Sigmoid colon (tissue), 7 donors: ENCODE measurements around the gene RUNX1. TPM values are rescaled to one million over a fixed set of nuclear protein-coding genes. Genes with fewer than 3 reads are reported as not detected.

ENCODE experiments used
- DNase-seq: peaks from one replicate; pipeline ENCODE4 v3.0.0-alpha.2; 2019
- H3K27ac ChIP-seq, 4 donors: fragments of 200-600 bp; sonication (generic); one replicate each; pipeline ENCODE4 v1.5.1; 2016 to 2019; ENCODE audit warnings: mild to moderate bottlenecking in 1 of 4
- H3K27me3 ChIP-seq, 3 donors: fragments of 200-600 bp; sonication (generic); one replicate each; pipeline ENCODE4 v1.5.1; 2019; ENCODE audit warnings: mild to moderate bottlenecking in 1 of 3
- H3K36me3 ChIP-seq, 4 donors: fragments of 200-600 bp; sonication (generic); one replicate each; pipeline ENCODE4 v1.5.1; 2016 to 2019
- H3K4me1 ChIP-seq, 4 donors: fragments of 200-600 bp; sonication (generic); one replicate each; pipeline ENCODE4 v1.5.1; 2017 to 2019
- H3K4me3 ChIP-seq, 4 donors: fragments of 200-600 bp; sonication (generic); one replicate each; pipeline ENCODE4 v1.5.1; 2017 to 2019; ENCODE audit warnings: mild to moderate bottlenecking in 2 of 4, moderate library complexity in 1 of 4
- H3K9me3 ChIP-seq, 4 donors: fragments of 200-600 bp in 3 of 4; sonication (generic) in 3 of 4; one replicate each; pipeline versions ENCODE4 v1.5.1 to v1.6.1; 2013 to 2019
- CTCF ChIP-seq, 4 experiments: fragments of 450-650 bp in 3 of 4; fragments of 200-600 bp in 1 of 4; IDR thresholded peaks; one replicate each; pipeline ENCODE4 v1.5.1; 2016 to 2019; ENCODE audit warnings: antibody characterized with exemption in 4 of 4, mild to moderate bottlenecking in 3 of 4, moderate library complexity in 2 of 4
- EP300 ChIP-seq, 4 donors: sonication (generic); formaldehyde crosslinking; IDR thresholded peaks; one replicate each; pipeline ENCODE4 v1.6.1; 2017; ENCODE audit warnings: antibody characterized with exemption in 4 of 4
- POLR2A ChIP-seq, 2 donors: fragments of 450-650 bp; IDR thresholded peaks; one replicate each; pipeline ENCODE4 v1.6.1; 2016; ENCODE audit warnings: antibody characterized with exemption in 2 of 2, mild to moderate bottlenecking in 2 of 2, moderate library complexity in 2 of 2
- POLR2AphosphoS5 ChIP-seq, 4 donors: sonication (generic); formaldehyde crosslinking; IDR thresholded peaks; one replicate each; pipeline ENCODE4 v1.6.1; 2017; ENCODE audit warnings: antibody characterized with exemption in 4 of 4
- WGBS, 2 donors: extraction: QIAGEN DNeasy Blood & Tissue Kit; methylation state at CpG; one replicate each; pipeline ENCODE4 v1.1.7; 2013; 5-methylcytosine and 5-hydroxymethylcytosine counted together
- intact Hi-C: fragments of 100-400 bp; cut with DNase I; formaldehyde crosslinking; loops from one replicate; pipeline ENCODE4 v1.15.1; 2023
- polyA plus RNA-seq, 3 donors: library from polyadenylated mRNA; stranded (reverse); fragments of 200-250 nt; gene quantifications; one replicate each; pipeline ENCODE4 v1.2.3, GENCODE V29; 2013
- total RNA-seq, 4 donors: library from RNA; depleted of rRNA; stranded (reverse); fragments of >200 nt; gene quantifications; one replicate each; pipeline ENCODE4 v1.1.0, GENCODE V29; 2016
- donor health status: healthy with polysubstance abuse.
- donor health status: Bipolar disorder and iron deficiency.
- donor health status: healthy.

RUNX1 gene
- total and polyA plus RNA-seq, 7 donors, result 2.8 to 23.3 (median 7.5) TPM

- Histone ChIP-seq H3K27ac (no peak overlapping the region), H3K36me3 (no peaks in the 10 kb centered on the region), H3K9me3 (no peaks in the 10 kb centered on the region), H3K27me3 (no peaks in the 10 kb centered on the region), H3K4me3 (no peak overlapping the region), H3K4me1 (peaks cover 0 to 14% (median 9%) of the 10 kb centered on the region in 4 donors)
- intact Hi-C loops, result no loop called here
- 88% methylated on average over 15 of the region's 15 CpGs for WGBS, 2 donors
- TF ChIP-seq CTCF (IDR thresholded peaks at IDR 0.05), result no peak
- no peak for TF ChIP-seq EP300 (IDR thresholded peaks at IDR 0.05)
- TF ChIP-seq POLR2A (IDR thresholded peaks at IDR 0.05), result no peak
- TF ChIP-seq POLR2AphosphoS5 (IDR thresholded peaks at IDR 0.05), result no peak
- no peak for DNase-seq
Measured at GRCh38 chr21:34819357-34819999, 229.6 kb downstream of the RUNX1 start.

- no peaks in the 10 kb centered on the region for H3K9me3 ChIP-seq
- intact Hi-C loops, result no loop called here
- TF ChIP-seq CTCF (IDR thresholded peaks at IDR 0.05) (no peak), EP300 (IDR thresholded peaks at IDR 0.05) (no peak), POLR2AphosphoS5 (IDR thresholded peaks at IDR 0.05) (no peak), POLR2A (IDR thresholded peaks at IDR 0.05) (no peak)
- peaks cover 0 to 14% (median 9%) of the 10 kb centered on the region in 4 donors for H3K4me1 ChIP-seq
- no peak overlapping the region for H3K4me3 ChIP-seq
- 35 to 62% methylated on average over 8 of the region's 8 CpGs for WGBS, 2 donors
- H3K27ac ChIP-seq, result no peak overlapping the region
- no peak for DNase-seq
- no peaks in the 10 kb centered on the region for H3K36me3 ChIP-seq
- no peaks in the 10 kb centered on the region for H3K27me3 ChIP-seq
Measured at GRCh38 chr21:34818662-34819158, 230.4 kb downstream of the RUNX1 start.

GRCh38 chr21:34817821-34818661 is 231.1 kb downstream of the RUNX1 start:
- TF ChIP-seq POLR2A (IDR thresholded peaks at IDR 0.05) (no peak), EP300 (IDR thresholded peaks at IDR 0.05) (no peak), POLR2AphosphoS5 (IDR thresholded peaks at IDR 0.05) (no peak), CTCF (IDR thresholded peaks at IDR 0.05) (no peak)
- Histone ChIP-seq H3K36me3 (no peaks in the 10 kb centered on the region), H3K4me1 (peaks cover 0 to 20% (median 9%) of the 10 kb centered on the region in 4 donors), H3K27ac (no peak overlapping the region), H3K9me3 (no peaks in the 10 kb centered on the region), H3K27me3 (no peaks in the 10 kb centered on the region), H3K4me3 (no peak overlapping the region)
- DNase-seq, result no peak
- WGBS, 2 donors, result 32 to 65% methylated on average over 16 of the region's 16 CpGs
- intact Hi-C loops, result no loop called here

GRCh38 chr21:34815831-34816705 is 233.0 kb downstream of the RUNX1 start:
- WGBS, 2 donors, result 92 to 94% methylated on average over 9 of the region's 9 CpGs
- intact Hi-C loops, result no loop called here
- peaks cover 0 to 29% (median 17%) of the 10 kb centered on the region in 4 donors for H3K4me1 ChIP-seq
- DNase-seq, result no peak
- H3K27me3 ChIP-seq, result no peaks in the 10 kb centered on the region
- H3K27ac ChIP-seq, result no peak overlapping the region
- H3K9me3 ChIP-seq, result no peaks in the 10 kb centered on the region
- H3K36me3 ChIP-seq, result no peaks in the 10 kb centered on the region
- no peak overlapping the region for H3K4me3 ChIP-seq
- TF ChIP-seq POLR2A (IDR thresholded peaks at IDR 0.05) (no peak), EP300 (IDR thresholded peaks at IDR 0.05) (no peak), POLR2AphosphoS5 (IDR thresholded peaks at IDR 0.05) (no peak), CTCF (IDR thresholded peaks at IDR 0.05) (no peak)
